HepG2 (cell line): ENCODE data around the gene TLR9. TPM values are rescaled to one million over a fixed set of nuclear protein-coding genes. Genes with fewer than 3 reads are reported as not detected.

Experiments
- AKAP8 ChIP-seq: sonication (generic); formaldehyde crosslinking; IDR thresholded peaks from 2 replicates; pipeline ENCODE4 v1.5.1; 2020; ENCODE audit warnings: mild to moderate bottlenecking, missing genetic modification reagents
- FOSL1 ChIP-seq: sonication (generic); formaldehyde crosslinking; IDR thresholded peaks from 2 replicates; pipeline ENCODE4 v1.9.0; 2021; ENCODE audit warnings: missing genetic modification reagents, borderline replicate concordance
- HNRNPK ChIP-seq: fragments of 200-400 bp; formaldehyde crosslinking; IDR thresholded peaks from 2 replicates; pipeline ENCODE4 v1.6.1; 2018; ENCODE audit warnings: low read length, low read depth, moderate library complexity, mild to moderate bottlenecking; ENCODE audit not compliant: poor library complexity, severe bottlenecking
- KDM4B ChIP-seq: sonication (generic); formaldehyde crosslinking; IDR thresholded peaks from 2 replicates; pipeline ENCODE4 v1.4.0; 2020; ENCODE audit warnings: missing genetic modification reagents
- MYC ChIP-seq: sonication (generic); formaldehyde crosslinking; IDR thresholded peaks from 2 replicates; pipeline ENCODE4 v1.9.0; 2021; ENCODE audit warnings: missing genetic modification reagents, borderline replicate concordance
- NFE2L2 ChIP-seq: fragments of 150-350 bp; IDR thresholded peaks from 2 replicates; pipeline ENCODE4 v1.6.1; 2014; ENCODE audit warnings: low read length
- SIN3B ChIP-seq: fragments of 150-350 bp; IDR thresholded peaks from 2 replicates; pipeline ENCODE4 v1.6.1; 2014; ENCODE audit warnings: low read length
- SMYD3 ChIP-seq: sonication (generic); formaldehyde crosslinking; IDR thresholded peaks from 2 replicates; pipeline ENCODE4 v1.8.1; 2023; ENCODE audit warnings: mild to moderate bottlenecking, missing genetic modification reagents
- SP2 ChIP-seq: sonication (generic); formaldehyde crosslinking; IDR thresholded peaks from 2 replicates; pipeline ENCODE4 v1.5.1; 2020; ENCODE audit warnings: mild to moderate bottlenecking, missing genetic modification reagents
- TP53 ChIP-seq: sonication (generic); formaldehyde crosslinking; conservative IDR thresholded peaks from 2 replicates; pipeline ENCODE4 v1.4.0; 2020; ENCODE audit warnings: missing genetic modification reagents
- ZNF136 ChIP-seq: sonication (generic); formaldehyde crosslinking; IDR thresholded peaks from 2 replicates; pipeline ENCODE4 v1.8.1; 2022; ENCODE audit warnings: low read depth, mild to moderate bottlenecking, moderate library complexity, missing genetic modification reagents
- ZNF543 ChIP-seq: sonication (generic); formaldehyde crosslinking; IDR thresholded peaks from 2 replicates; pipeline ENCODE4 v1.4.0; 2020; ENCODE audit warnings: mild to moderate bottlenecking, missing genetic modification reagents
- ZNF850 ChIP-seq: sonication (generic); formaldehyde crosslinking; conservative IDR thresholded peaks from 2 replicates; pipeline ENCODE4 v1.9.0; 2021; ENCODE audit warnings: mild to moderate bottlenecking, missing genetic modification reagents
- polyA plus RNA-seq, 8 experiments: library from polyadenylated mRNA; depleted of rRNA in 3 of 8; stranded (reverse) in 7 of 8; unstranded in 1 of 8; fragments of >200 nt; fragmentation: Illumina TruSeq in 4 of 8; extraction: Trizol in 4 of 8; gene quantifications; 2 replicates each; pipeline versions ENCODE4 v1.2.1 to v1.2.3, GENCODE V29; 2011 to 2016; ENCODE audit warnings: low read depth in 4 of 8, missing spikeins in 1 of 8, mixed read lengths in 1 of 8; ENCODE audit not compliant: insufficient read depth in 1 of 8
- total RNA-seq, 5 experiments: library from RNA; depleted of rRNA; stranded (reverse); fragments of >200 nt; fragmentation: Illumina TruSeq; extraction: Trizol; gene quantifications; 2 replicates each; pipeline ENCODE4 v1.2.3, GENCODE V29; 2016; ENCODE audit warnings: low read depth in 1 of 5
- TF ChIP-seq, protein P1 (sequence below): sonication (generic); formaldehyde crosslinking; IDR thresholded peaks from 2 replicates; pipeline ENCODE4 v1.9.0; 2021; ENCODE audit warnings: mild to moderate bottlenecking, missing genetic modification reagents
- TF ChIP-seq, protein P2 (sequence below): IDR thresholded peaks from 2 replicates; pipeline ENCODE4 v1.6.1; 2018; ENCODE audit warnings: missing genetic modification reagents, mild to moderate bottlenecking, missing compliant biosample characterization
- TF ChIP-seq, protein P3 (sequence below): sonication (generic); formaldehyde crosslinking; IDR thresholded peaks from 2 replicates; pipeline ENCODE4 v1.9.0; 2021; ENCODE audit warnings: missing genetic modification reagents, borderline replicate concordance
- TF ChIP-seq, protein P4 (sequence below): conservative IDR thresholded peaks from 2 replicates; pipeline ENCODE4 v1.6.1; 2018; ENCODE audit warnings: missing genetic modification reagents

The TLR9 gene
- total and polyA plus RNA-seq, 2 of the 13 experiments (the other 11 are each of a cell fraction or from before 2014, with no cell fraction given) = not detected

DNA sequence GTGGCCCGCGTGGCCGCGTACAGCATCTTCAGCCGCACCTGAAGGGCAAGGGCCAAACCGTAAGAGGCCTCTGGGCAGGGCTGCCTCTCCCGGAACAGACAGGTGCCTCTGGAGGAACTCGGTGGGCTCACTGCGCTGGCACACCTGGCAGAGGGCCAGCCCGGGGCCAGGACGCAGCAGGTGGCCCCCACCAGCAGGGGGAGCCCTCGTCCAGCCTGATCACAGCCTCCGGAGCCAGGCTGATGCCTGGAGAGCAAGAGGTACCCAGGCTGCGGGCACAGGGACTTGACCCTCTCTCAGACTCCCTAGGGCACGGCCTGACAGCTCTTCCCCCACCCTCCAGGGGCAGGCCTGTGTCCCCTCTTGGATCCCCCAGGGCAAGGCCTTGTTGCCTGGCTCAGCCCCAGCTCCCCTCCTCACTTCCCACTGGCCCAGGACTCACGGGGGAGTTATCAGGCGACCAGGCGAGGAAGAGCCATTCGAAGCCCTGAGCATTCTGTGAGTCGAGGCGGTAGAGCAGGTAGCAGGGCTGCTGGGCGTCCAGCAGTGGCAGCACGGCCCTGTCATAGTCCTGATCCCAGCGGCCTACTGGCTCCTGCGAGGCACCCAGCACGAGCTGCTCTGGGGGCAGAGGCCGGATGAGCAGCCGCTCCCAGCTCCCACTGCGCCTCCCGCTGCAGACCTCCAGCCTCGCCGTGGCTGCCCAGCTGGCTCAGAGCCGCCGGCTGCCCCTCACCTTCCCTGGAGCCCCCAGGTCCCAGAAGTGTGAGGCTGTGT is 6.2 kb upstream of the TLR9 start (continued):
- TF ChIP-seq, protein P1, sequence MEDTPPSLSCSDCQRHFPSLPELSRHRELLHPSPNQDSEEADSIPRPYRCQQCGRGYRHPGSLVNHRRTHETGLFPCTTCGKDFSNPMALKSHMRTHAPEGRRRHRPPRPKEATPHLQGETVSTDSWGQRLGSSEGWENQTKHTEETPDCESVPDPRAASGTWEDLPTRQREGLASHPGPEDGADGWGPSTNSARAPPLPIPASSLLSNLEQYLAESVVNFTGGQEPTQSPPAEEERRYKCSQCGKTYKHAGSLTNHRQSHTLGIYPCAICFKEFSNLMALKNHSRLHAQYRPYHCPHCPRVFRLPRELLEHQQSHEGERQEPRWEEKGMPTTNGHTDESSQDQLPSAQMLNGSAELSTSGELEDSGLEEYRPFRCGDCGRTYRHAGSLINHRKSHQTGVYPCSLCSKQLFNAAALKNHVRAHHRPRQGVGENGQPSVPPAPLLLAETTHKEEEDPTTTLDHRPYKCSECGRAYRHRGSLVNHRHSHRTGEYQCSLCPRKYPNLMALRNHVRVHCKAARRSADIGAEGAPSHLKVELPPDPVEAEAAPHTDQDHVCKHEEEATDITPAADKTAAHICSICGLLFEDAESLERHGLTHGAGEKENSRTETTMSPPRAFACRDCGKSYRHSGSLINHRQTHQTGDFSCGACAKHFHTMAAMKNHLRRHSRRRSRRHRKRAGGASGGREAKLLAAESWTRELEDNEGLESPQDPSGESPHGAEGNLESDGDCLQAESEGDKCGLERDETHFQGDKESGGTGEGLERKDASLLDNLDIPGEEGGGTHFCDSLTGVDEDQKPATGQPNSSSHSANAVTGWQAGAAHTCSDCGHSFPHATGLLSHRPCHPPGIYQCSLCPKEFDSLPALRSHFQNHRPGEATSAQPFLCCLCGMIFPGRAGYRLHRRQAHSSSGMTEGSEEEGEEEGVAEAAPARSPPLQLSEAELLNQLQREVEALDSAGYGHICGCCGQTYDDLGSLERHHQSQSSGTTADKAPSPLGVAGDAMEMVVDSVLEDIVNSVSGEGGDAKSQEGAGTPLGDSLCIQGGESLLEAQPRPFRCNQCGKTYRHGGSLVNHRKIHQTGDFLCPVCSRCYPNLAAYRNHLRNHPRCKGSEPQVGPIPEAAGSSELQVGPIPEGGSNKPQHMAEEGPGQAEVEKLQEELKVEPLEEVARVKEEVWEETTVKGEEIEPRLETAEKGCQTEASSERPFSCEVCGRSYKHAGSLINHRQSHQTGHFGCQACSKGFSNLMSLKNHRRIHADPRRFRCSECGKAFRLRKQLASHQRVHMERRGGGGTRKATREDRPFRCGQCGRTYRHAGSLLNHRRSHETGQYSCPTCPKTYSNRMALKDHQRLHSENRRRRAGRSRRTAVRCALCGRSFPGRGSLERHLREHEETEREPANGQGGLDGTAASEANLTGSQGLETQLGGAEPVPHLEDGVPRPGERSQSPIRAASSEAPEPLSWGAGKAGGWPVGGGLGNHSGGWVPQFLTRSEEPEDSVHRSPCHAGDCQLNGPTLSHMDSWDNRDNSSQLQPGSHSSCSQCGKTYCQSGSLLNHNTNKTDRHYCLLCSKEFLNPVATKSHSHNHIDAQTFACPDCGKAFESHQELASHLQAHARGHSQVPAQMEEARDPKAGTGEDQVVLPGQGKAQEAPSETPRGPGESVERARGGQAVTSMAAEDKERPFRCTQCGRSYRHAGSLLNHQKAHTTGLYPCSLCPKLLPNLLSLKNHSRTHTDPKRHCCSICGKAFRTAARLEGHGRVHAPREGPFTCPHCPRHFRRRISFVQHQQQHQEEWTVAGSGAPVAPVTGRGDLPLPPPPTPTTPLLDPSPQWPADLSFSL (CRISPR knock-in tag) = no peak
- TF ChIP-seq NFE2L2 (no peak), KDM4B (no peak), SMYD3 (no peak), ZNF850 (CRISPR knock-in tag) (no peak), SIN3B (no peak), ZNF543 (CRISPR knock-in tag) (no peak), ZNF136 (CRISPR knock-in tag) (no peak), AKAP8 (CRISPR knock-in tag) (0 out of 2 replicates have a peak, but pooled peaks have one; percentile 20), FOSL1 (CRISPR knock-in tag) (no peak), SP2 (CRISPR knock-in tag) (no peak), HNRNPK (no peak), TP53 (CRISPR knock-in tag) (no peak), MYC (CRISPR knock-in tag) (no peak; the same call in 1 of the 2 replicates)
- TF ChIP-seq, protein P2, sequence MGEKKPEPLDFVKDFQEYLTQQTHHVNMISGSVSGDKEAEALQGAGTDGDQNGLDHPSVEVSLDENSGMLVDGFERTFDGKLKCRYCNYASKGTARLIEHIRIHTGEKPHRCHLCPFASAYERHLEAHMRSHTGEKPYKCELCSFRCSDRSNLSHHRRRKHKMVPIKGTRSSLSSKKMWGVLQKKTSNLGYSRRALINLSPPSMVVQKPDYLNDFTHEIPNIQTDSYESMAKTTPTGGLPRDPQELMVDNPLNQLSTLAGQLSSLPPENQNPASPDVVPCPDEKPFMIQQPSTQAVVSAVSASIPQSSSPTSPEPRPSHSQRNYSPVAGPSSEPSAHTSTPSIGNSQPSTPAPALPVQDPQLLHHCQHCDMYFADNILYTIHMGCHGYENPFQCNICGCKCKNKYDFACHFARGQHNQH = no peak
- TF ChIP-seq, protein P3, sequence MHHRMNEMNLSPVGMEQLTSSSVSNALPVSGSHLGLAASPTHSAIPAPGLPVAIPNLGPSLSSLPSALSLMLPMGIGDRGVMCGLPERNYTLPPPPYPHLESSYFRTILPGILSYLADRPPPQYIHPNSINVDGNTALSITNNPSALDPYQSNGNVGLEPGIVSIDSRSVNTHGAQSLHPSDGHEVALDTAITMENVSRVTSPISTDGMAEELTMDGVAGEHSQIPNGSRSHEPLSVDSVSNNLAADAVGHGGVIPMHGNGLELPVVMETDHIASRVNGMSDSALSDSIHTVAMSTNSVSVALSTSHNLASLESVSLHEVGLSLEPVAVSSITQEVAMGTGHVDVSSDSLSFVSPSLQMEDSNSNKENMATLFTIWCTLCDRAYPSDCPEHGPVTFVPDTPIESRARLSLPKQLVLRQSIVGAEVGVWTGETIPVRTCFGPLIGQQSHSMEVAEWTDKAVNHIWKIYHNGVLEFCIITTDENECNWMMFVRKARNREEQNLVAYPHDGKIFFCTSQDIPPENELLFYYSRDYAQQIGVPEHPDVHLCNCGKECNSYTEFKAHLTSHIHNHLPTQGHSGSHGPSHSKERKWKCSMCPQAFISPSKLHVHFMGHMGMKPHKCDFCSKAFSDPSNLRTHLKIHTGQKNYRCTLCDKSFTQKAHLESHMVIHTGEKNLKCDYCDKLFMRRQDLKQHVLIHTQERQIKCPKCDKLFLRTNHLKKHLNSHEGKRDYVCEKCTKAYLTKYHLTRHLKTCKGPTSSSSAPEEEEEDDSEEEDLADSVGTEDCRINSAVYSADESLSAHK (CRISPR knock-in tag) = no peak
- TF ChIP-seq, protein P4, sequence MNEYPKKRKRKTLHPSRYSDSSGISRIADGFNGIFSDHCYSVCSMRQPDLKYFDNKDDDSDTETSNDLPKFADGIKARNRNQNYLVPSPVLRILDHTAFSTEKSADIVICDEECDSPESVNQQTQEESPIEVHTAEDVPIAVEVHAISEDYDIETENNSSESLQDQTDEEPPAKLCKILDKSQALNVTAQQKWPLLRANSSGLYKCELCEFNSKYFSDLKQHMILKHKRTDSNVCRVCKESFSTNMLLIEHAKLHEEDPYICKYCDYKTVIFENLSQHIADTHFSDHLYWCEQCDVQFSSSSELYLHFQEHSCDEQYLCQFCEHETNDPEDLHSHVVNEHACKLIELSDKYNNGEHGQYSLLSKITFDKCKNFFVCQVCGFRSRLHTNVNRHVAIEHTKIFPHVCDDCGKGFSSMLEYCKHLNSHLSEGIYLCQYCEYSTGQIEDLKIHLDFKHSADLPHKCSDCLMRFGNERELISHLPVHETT = no peak
